GM18867 (cell line): ENCODE measurements around the gene MTA3.
"Not testable (repeated sequence)": the region's sequence is repeated elsewhere in the genome, so short reads cannot be mapped to it uniquely, and the experiment has no call there.

Experiments
- ATAC-seq: cut with Tn5 transposase; IDR thresholded peaks from one replicate; pipeline ENCODE4 v1.9.1; 2021; ENCODE audit warnings: mild to moderate bottlenecking, moderate library complexity; ENCODE audit not compliant: unreplicated experiment

Gene MTA3

DNA sequence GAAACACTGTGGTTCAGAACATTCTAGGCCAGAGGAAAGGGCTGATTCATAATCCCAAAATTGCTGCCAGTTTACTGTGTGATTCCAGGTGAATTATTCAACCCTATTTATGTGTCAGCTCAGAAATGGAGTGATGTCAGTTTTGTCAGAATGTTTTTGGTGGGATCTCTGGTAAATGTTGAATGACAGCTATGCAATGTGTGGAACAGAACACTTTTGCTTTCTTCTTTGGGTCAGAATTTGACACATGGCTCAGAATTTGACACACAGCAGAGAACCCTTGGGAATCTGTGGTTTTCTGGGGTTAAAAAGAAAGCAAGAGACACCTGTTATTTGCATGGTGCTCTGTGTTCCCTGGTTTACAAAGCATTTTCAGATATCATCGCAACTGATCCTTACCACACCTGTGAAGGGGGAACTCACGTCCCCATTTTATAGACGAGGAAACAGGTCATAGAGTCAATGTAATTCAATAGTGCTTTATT, 1.6 kb upstream of the MTA3 start:
- peak; percentile 51 for ATAC-seq

DNA sequence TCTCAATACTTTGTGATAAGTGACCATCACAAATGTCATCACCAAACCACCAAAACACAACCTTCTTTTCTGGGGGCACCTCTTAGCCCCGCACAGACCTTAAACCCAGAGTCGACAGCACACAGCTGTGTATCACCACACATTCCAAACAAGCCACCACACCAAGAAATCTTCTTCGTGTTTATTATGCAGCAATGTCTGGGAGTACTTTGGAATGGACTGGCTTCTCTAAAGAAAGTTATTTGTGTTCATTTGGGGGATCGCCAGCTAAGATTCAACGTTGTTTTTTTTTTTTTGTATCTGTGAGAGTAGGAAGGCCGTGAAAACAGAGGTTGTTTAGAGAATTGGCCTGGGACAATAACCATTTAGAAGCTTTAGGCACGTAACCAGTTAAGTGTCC, 1.1 kb upstream of the MTA3 start:
- ATAC-seq = no peak

DNA sequence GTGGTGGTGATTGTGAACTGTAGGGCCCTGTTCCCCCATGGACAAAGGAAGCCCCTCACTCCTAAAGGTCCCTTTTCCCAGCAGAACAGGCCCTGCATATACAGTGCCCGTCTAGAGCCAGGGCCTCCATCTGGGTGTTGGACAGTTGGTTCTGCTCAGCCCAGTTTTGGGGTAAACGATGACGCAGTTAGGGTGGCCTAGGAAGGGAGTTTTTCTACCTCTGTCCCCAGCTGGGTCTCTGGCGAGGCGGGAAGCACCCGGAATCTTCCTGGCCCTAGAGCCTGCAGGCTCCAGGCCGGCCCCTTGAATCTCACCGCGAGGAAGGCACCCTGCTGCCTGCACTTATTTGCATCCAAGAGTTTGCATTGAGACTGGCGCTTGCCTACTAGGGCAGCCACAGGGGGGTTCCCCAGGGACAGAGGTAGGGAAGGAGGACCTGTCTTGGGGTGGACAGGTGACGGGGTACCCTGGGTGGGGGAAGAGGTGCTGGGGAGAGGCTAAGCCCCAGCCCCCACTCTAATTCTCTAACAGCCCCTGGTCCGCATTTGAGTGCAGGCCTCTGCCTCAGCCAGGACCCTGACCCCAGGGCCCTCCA, 529 bp upstream of the MTA3 start:
- ATAC-seq = peak; percentile 75

DNA sequence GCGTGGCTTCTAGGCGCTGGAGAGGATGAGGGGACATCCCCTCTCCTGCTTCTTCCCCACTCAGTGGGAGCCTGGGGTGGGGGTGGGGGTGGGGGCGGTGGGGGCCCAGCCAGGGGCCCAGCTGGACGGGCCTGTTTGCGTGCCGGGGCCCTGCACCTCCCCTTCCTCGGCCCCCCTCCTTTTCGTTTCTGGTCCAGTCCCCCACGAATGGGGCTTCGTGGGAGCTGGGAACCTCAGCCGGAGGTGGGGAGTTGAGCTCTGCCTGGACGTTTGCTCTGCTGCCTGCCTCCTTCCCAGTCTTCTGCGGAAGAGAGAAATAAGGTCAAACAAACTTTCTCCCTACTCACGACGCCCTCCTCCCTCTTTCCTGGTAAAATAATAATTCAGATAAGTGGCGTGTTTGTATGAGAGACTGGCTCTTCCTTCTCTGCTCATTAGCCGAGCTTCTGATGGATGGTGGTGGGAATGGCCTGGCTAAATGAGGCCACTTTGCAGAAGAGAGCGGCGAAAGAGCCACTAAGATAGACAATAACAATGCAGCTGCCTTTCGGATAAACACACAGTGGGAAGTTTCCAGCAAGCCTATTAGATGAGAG, 782 bp downstream of the MTA3 start:
- ATAC-seq = no peak

DNA sequence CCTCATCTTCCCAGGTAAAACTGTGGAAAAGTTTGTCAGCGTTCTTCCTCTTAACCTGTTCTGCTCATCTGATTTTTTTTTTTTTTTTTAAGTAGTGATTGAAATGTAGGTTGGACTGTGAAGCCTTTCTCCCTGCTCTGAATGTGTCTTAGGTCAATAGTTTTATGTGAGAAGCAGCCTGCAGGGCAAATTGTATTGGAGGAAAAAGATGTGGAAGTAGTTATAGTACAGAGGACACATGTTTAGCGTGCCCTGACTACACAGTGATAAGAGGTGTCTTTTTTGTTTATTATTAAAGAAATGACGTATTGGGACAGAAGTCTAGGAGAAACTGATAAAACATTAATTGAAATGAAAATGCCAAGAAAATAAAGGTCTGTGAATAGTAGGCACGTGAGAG, 1.5 kb downstream of the MTA3 start:
- no peak for ATAC-seq

DNA sequence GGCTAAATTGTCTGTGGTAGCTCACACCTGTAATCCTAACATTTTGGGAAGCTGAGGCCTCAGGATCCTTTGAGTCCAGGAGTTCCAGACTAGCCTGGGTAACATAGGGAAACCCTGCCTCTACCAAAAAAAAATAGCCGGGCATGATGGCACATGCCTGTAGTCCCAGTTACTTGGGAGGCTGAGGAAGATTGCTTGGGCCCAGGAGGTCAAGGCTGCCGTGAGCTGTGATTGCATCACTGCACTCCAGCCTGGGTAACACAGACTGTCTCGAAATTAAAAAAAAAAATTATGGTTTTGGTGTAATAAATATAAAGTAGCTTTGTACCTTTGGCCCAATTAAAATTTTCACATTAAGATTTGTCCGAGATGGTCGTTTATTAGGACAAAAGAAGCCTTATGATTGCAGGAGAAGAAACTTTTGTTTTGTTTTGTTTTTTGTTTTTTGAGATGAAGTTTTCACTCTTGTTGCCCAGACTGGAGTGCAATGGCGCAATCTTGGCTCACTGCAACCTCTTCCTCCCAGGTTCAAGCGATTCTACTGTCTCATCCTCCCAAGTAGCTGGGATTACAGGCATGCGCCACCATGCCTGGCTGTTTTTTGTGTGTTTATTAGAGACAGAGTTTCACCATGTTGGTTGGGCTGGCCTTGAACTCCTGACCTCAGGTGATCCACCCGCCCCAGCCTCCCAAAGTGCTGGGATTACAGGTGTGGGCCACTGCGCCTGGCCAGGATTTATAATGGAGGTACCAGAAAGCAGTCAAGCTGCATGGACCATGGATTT, 4.1 kb downstream of the MTA3 start:
- ATAC-seq = no peak

DNA sequence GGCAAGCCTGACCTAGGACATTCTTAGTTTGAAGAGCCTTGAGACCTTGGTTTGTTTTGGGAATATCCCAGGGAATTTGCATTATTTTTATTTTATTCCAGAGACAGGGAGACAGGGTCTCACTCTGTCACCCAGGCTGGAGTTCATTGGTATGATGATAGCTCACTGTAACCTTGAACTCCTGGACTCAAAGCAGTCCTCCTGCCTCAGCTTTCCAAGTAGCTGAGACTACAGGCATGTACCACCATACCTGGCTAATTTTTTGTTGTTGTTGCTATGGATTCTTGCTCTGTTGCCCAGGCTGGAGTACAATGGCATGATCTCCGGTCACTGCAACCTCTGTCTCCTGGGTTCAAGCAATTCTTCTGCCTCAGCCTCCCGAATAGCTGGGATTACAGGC, 4.8 kb downstream of the MTA3 start:
- ATAC-seq = no peak

DNA sequence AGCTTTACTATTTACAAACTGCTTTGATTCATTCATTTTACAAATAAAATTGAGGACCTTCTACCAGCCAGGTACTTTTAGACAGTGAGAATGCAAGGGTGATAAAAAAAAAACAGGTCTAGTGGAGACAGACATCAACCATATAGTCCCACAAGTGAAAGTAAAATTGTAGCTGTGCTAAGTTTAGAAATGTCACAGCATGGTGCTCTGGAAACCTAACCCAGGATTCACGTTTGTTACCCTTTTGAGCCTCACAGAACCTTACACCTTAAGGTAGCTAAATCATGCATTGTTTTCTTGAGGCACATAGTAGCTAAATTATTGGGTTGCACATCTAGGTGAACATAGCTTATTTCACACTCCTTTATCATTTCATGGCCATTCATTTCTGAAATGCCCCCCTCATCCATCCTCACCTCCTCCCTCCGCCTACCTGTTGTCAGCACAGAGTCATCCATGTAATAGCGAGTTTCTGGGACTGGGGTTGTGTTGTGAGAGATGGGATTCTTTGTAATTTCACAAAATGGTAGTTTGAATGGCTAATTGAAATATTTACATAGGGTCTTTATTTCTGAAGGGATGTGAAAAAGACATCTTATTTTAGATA, 7.1 kb downstream of the MTA3 start:
- ATAC-seq = no peak

DNA sequence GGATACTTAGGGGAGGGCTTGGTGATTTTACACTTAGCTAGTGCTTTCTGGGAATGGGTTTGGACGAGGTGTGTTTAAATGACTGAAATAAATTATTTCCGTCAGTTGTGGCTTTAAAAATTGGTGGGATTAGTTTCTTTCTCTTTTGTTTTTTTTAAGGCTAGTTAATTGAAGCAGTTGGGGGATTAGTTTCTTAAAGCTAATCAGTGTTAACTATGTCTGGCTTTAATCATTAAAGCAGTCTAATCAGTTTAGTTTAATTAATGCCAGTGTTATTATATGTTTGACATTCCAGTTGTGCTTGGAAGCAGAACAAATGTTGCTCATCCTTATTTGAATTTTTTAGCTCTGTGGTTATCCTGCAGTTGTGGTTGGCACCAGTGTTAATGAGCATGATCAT, 10.2 kb downstream of the MTA3 start:
- ATAC-seq = no peak

DNA sequence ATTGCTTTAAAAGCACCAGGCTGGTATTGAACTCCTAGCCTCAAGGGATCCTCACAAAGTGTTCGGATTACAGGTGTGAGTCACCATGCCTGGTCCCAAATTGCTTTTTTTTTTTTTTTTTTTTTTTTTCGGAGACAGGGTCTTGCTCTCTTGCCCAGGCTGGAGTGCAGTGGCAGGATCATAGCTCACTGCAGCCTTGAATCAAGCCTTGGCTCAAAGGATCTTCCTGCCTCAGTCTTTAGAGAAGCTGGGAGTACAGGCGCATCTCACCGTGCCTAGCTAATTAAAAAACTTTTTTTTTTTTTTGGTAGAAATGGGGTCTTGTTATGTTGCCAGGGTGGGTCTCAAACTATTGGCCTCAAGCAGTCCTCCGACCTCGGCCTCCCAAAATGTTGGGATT, 12.8 kb downstream of the MTA3 start:
- ATAC-seq = no peak

DNA sequence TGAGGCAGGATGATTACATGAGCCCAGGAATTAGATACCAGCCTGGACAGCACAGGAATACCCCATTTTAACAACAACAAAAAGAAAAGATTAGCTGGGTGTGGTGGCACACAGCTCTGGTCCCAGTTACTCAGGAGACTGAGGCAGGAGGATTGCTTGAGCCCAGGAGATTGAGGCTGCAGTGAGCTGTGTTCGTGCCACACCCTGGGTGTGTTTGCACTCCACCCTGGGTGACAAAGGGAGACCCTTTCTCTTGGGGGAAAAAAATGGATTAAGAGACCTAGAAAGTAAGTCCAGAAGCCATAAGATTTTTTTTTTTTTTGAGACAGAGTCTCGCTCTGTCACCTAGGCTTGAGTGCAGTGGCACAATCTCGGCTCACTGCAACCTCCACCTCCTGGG, 16.2 kb downstream of the MTA3 start:
- not testable (repeated sequence) for ATAC-seq

DNA sequence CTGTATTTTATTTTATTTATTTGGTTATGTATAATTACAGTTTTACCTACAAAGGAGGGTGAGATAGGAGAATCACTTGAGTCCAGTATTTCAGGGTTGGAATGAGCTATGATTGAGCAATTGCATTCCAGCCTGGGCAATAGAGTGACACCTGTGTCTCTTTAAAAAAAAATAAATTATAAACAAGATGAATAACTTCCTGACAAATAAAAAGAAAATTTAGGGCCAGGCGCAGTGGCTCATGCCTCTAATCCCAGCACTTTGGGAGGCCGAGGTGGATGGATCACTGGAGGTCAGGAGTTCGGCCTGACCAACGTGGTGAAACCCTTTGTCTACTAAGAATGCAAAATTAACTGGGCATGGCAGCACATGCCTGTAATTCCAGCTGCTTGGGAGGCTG, 17.3 kb downstream of the MTA3 start:
- no peak for ATAC-seq

DNA sequence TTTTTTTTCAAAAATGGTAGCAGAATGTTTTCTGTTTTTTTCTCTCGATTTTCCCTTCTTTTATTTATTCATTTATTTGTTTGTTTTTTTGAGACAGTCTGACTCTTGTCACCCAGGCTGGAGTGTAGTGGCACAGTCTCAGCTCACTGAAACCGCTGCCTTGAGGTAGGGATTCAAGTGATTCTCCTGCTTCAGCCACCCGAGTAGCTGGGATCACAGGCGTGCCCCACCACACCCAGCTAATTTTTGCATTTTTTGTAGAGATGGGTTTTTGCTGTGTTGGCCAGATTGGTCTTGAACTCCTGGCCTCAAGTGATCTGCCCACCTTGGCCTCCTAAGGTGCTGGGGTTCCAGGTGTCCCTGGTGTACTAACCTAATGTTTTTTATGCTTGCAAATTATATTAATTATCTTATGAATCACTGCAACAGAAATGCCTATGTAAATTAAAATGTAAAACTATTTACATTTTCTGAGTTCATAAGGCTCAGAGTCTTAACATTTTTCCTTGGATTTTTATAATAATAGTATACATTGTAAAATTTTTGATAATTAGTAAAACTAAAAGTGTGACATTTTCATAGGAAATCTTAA, 19.2 kb downstream of the MTA3 start:
- no peak for ATAC-seq

DNA sequence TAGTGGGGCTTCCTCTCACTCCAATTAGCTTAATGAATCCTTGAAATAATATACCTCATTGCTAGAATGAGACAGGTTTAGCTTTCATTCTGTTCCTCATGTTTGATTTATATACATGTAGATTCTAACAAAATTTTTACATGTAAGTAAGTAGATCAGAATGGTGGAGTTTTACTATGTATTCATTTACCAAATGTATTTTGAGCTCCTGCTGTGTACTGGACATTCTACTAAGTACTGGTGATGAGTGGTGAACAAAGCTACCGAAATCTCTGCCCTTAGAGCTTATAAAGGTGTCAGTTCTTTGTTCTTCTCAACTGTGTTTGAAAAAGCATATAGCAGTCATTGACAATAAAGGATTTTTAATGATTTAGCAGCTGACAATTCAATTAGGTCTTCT, 19.7 kb downstream of the MTA3 start:
- ATAC-seq = no peak

DNA sequence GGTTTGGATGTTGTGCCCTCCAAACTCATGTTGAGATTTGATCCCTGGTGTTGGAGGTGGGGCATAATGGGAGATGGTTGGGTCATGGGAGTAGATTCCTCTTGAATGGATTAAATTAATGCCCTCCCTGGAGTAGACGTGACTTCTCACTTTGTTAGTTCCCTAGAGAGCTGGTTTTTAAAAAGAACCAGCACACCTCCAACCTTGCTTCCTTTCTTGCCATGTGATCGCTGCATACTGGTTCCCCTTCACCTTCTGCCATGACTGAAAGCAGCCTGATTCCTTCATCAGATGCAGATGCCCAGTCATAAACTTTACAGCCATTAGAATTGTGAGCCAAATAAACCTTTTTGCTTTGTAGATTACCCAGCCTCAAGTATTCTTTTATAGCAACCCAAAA, 21.7 kb downstream of the MTA3 start:
- no peak for ATAC-seq

DNA sequence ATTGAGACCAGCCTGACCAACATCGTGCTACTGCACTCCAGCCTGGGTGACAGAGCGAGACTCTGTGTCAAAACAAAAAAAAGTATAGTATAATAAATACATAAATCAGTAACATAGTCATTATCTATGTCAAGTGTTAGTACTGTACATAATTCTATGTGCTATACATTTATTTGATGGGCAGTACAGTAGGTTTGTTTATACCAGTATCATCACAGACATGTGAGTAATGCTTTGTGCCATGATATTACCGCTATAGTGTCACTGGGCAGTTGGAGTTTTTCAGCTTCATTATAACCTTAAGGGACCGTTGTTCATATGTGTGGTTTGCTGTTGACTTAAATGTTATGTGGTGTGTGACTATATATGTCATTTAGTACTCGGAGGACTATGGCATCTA, 24.9 kb downstream of the MTA3 start:
- ATAC-seq = no peak

DNA sequence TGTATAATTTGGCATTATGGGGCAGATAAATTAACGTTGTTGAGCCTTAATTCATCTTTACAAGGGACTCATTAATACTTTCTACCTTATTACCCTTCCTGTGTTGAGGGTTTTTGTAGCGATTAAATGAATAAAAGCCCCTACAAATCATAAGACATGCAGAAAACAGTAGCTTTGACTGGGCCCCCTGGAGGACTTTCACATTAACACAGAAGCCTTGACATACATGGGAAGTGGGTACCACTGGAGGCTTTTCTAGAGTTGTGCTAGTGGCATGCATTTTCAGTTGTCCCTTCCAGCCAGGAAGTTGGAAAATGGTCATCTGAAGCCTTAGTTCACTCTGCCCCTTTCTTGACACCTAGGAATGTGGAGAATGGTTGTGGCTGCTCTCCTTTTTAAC, 30.2 kb downstream of the MTA3 start:
- no peak for ATAC-seq

DNA sequence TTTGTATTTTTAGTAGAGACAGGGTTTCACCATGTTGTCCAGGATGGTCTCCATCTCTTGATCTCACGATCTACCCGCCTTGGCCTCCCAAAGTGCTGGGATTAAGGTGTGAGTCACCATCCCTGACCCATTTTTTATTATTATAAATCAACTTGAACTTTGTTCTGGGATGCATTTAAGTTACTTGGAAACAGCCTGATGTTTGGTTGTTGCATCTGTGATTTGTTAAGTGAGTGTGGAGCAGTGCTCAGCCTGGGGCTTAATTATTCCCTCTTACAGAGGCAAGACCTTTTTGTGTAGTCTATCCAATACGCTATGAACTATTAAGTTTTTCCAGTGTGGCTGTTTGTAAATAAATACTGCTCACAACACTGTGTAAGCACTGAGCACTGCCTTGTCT, 32.6 kb downstream of the MTA3 start:
- no peak for ATAC-seq

DNA sequence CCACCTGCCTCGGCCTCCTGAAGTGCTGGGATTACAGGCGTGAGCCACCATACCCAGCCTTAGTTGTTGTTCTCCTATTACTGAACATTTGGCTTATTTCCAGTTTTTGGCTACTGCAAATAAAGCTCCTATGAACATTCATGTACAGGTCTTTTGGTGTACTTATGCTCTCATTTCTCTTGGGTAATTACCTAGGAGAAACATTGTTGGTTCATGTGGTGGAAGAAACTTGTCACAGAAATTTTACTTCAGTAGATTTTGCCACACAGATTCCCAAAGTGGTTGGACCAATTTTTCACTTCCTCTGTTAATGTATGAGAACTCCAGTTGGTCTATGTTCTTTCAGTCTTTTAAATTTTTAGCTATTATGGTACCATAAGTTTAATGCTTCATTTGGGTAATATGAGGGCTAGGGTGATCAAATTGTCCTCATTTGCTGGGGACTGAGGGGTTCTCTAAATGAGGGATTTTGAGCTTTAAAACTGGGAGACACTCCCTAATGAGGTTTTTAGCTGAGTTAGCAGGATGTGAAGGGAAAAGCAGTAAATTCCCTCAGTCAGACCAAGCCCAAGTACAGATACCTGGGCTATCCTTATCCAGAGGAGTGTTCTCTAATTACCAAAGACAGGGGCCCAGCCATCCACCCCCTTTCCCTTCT, 33.9 kb downstream of the MTA3 start:
- no peak for ATAC-seq

DNA sequence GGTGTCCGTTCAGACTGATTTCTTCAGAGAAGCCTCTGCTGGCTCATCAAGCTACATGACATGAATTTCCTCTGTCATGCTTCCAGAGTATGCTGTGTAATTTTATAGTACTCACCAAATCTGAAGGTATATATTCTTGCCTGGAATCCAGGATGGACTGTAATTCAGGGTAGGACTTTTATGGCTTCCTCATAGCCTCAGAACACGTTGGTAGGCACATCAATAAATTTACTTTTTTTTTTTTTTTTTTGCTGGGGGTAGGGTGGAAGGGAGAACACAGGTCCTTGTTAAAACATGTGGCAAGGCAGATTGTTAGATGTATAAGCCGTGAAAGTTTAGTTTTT, 34.4 kb downstream of the MTA3 start:
- no peak for ATAC-seq

DNA sequence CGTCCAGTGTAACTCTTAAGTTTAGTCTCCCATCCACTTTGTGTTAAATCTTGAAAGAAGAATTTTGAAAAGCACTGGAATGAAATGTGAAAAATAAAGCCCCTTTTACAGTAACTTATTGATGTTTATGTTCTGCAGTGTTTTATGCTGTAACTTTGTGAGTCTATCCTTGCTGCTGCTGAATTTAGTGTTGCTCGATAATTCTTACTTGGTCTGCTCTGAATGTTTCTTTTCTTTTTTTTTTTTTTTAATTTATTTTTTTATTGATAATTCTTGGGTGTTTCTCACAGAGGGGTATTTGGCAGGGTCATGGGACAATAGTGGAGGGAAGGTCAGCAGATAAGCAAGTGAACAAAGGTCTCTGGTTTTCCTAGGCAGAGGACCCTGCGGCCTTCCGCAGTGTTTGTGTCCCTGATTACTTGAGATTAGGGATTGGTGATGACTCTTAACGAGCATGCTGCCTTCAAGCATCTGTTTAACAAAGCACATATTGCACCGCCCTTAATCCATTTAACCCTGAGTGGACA, 36.0 kb downstream of the MTA3 start:
- ATAC-seq = not testable (repeated sequence)
